ENCODE data around the gene DNAAF1. TPM values are rescaled to one million over a fixed set of nuclear protein-coding genes. Genes with fewer than 3 reads are reported as not detected.

The DNAAF1 gene
- total RNA-seq, 2 experiments from 2014 or later = not detected

GRCh38 chr16:84165746-84166145, 20.6 kb downstream of the DNAAF1 start:
- H3K9me3 Mint-ChIP-seq = no peaks in the 10 kb centered on the region
- no peak overlapping the region for H3K4me3 Mint-ChIP-seq
- CTCF ChIA-PET = interaction anchor here (1.6 kb wide), 1 partner anchor 82 kb away, joined by 4 read pairs; no protein-coding TSS in a partner anchor
- no peak for DNase-seq
- no peak overlapping the region for H3K27ac Mint-ChIP-seq
- POLR2A ChIA-PET = no interaction called here
- intact Hi-C loops (cut with micrococcal nuclease) = loop anchor here (5.0 kb wide), 1 partner anchor 892 kb away; no protein-coding TSS in a partner anchor
- no peaks in the 10 kb centered on the region for H3K36me3 Mint-ChIP-seq
- H3K4me1 Mint-ChIP-seq (ENCODE audit: low read depth) = peaks cover 4% of the 10 kb centered on the region
- peaks cover 31% of the 10 kb centered on the region for H3K27me3 Mint-ChIP-seq

- Mint-ChIP-seq H3K4me3 (no peak overlapping the region), H3K4me1 (ENCODE audit: low read depth) (peaks cover 4% of the 10 kb centered on the region), H3K27me3 (peaks cover 29% of the 10 kb centered on the region), H3K27ac (no peak overlapping the region), H3K9me3 (no peaks in the 10 kb centered on the region), H3K36me3 (no peaks in the 10 kb centered on the region)
- intact Hi-C loops (cut with micrococcal nuclease) = loop anchor here (5.0 kb wide), 1 partner anchor 890 kb away; no protein-coding TSS in a partner anchor
- ChIA-PET POLR2A (interaction anchor here (1.1 to 1.5 kb wide), 4 partner anchors 11 to 82 kb away, joined by 3 to 5 read pairs (median 3); no protein-coding TSS in a partner anchor), CTCF (interaction anchor here (1.2 to 3.0 kb wide), 5 partner anchors 8 to 83 kb away, joined by 4 to 10 read pairs (median 6); partner anchors contain the start of gene TAF1C)
- DNase-seq = peak; percentile 78
Measured at GRCh38 chr16:84166796-84167695, 21.9 kb downstream of the DNAAF1 start.

GRCh38 chr16:84169765-84170310, 24.7 kb downstream of the DNAAF1 start:
- H3K27ac Mint-ChIP-seq = no peak overlapping the region
- peaks cover 24% of the 10 kb centered on the region for H3K27me3 Mint-ChIP-seq
- ChIA-PET POLR2A (interaction anchor here (1.1 kb wide), 1 partner anchor 53 kb away, joined by 3 read pairs; the partner anchor contains the start of gene MBTPS1), CTCF (interaction anchor here (0.7 to 2.3 kb wide), 5 partner anchors 17 to 107 kb away, joined by 3 to 16 read pairs (median 5); partner anchors contain the start of gene TAF1C)
- no peaks in the 10 kb centered on the region for H3K9me3 Mint-ChIP-seq
- intact Hi-C loops (cut with micrococcal nuclease) = loop anchor here (5.0 kb wide), 1 partner anchor 887 kb away; no protein-coding TSS in a partner anchor
- DNase-seq = no peak
- H3K36me3 Mint-ChIP-seq = no peaks in the 10 kb centered on the region
- H3K4me1 Mint-ChIP-seq (ENCODE audit: low read depth) = peaks cover 7% of the 10 kb centered on the region
- H3K4me3 Mint-ChIP-seq = no peak overlapping the region

- CTCF ChIA-PET = interaction anchor here (0.7 to 8.5 kb wide), 14 partner anchors 8 to 110 kb away, joined by 3 to 124 read pairs (median 6); partner anchors contain the start of genes MBTPS1 and TAF1C
- DNase-seq = no peak
- POLR2A ChIA-PET = no interaction called here
- peaks cover 14% of the 10 kb centered on the region for H3K27me3 Mint-ChIP-seq
- H3K36me3 Mint-ChIP-seq = peaks cover 2% of the 10 kb centered on the region
- H3K4me1 Mint-ChIP-seq (ENCODE audit: low read depth) = peaks cover 25% of the 10 kb centered on the region
- H3K4me3 Mint-ChIP-seq = no peak overlapping the region
- H3K27ac Mint-ChIP-seq = no peak overlapping the region
- H3K9me3 Mint-ChIP-seq = no peaks in the 10 kb centered on the region
- intact Hi-C loops (cut with micrococcal nuclease) = loop anchor here (2.0 kb wide), 1 partner anchor 30 kb away; the partner anchor contains the start of genes DNAAF1 and HSDL1
Measured at GRCh38 chr16:84174396-84174795, 29.3 kb downstream of the DNAAF1 start.

- Mint-ChIP-seq H3K4me1 (ENCODE audit: low read depth) (peaks cover 25% of the 10 kb centered on the region), H3K36me3 (peaks cover 2% of the 10 kb centered on the region), H3K9me3 (no peaks in the 10 kb centered on the region), H3K4me3 (no peak overlapping the region), H3K27me3 (peaks cover 6% of the 10 kb centered on the region), H3K27ac (no peak overlapping the region)
- intact Hi-C loops (cut with micrococcal nuclease) = loop anchor here (1.0 to 5.0 kb wide), 5 partner anchors 31 to 91 kb away; partner anchors contain the start of genes DNAAF1, HSDL1 and MBTPS1
- DNase-seq = peak; percentile 79
- CTCF ChIA-PET = interaction anchor here (0.6 to 8.5 kb wide), 25 partner anchors 9 to 219 kb away, joined by 3 to 124 read pairs (median 4); partner anchors contain the start of genes MBTPS1 and TAF1C
- POLR2A ChIA-PET = interaction anchor here (0.8 to 2.2 kb wide), 2 partner anchors 59 to 91 kb away, joined by 4 to 5 read pairs; partner anchors contain the start of gene MBTPS1
Measured at GRCh38 chr16:84175350-84176081, 30.4 kb downstream of the DNAAF1 start.

GRCh38 chr16:84176192-84177053, 31.3 kb downstream of the DNAAF1 start:
- Mint-ChIP-seq H3K27me3 (peaks cover 6% of the 10 kb centered on the region), H3K27ac (no peak overlapping the region), H3K4me3 (no peak overlapping the region), H3K9me3 (no peaks in the 10 kb centered on the region), H3K36me3 (peaks cover 4% of the 10 kb centered on the region), H3K4me1 (ENCODE audit: low read depth) (peaks cover 25% of the 10 kb centered on the region)
- CTCF ChIA-PET = interaction anchor here (0.6 to 8.5 kb wide), 18 partner anchors 8 to 220 kb away, joined by 3 to 124 read pairs (median 4); partner anchors contain the start of genes MBTPS1 and TAF1C
- intact Hi-C loops (cut with micrococcal nuclease) = loop anchor here (1.0 to 5.0 kb wide), 3 partner anchors 11 to 74 kb away; partner anchors contain the start of genes MBTPS1 and TAF1C
- DNase-seq = no peak
- POLR2A ChIA-PET = interaction anchor here (0.8 to 2.2 kb wide), 2 partner anchors 60 to 92 kb away, joined by 4 to 5 read pairs; partner anchors contain the start of gene MBTPS1

- Mint-ChIP-seq H3K4me1 (ENCODE audit: low read depth) (peaks cover 25% of the 10 kb centered on the region), H3K4me3 (no peak overlapping the region), H3K9me3 (no peaks in the 10 kb centered on the region), H3K36me3 (peaks cover 7% of the 10 kb centered on the region), H3K27me3 (peaks cover 5% of the 10 kb centered on the region), H3K27ac (peak overlapping the region; percentile 70)
- ChIA-PET POLR2A (interaction anchor here (0.6 to 1.2 kb wide), 2 partner anchors 11 to 34 kb away, joined by 5 read pairs; no protein-coding TSS in a partner anchor), CTCF (interaction anchor here (0.9 to 8.5 kb wide), 7 partner anchors 10 to 112 kb away, joined by 3 to 124 read pairs (median 6); partner anchors contain the start of genes MBTPS1 and TAF1C)
- intact Hi-C loops (cut with micrococcal nuclease) = loop anchor here (1.0 to 5.0 kb wide), 3 partner anchors 10 to 75 kb away; partner anchors contain the start of genes MBTPS1 and TAF1C
- DNase-seq = peak; percentile 54
Measured at GRCh38 chr16:84177741-84178073, 32.6 kb downstream of the DNAAF1 start.

- peak overlapping the region; percentile 70 for H3K27ac Mint-ChIP-seq
- H3K9me3 Mint-ChIP-seq = no peaks in the 10 kb centered on the region
- ChIA-PET POLR2A (interaction anchor here (0.6 to 1.2 kb wide), 2 partner anchors 11 to 34 kb away, joined by 5 read pairs; no protein-coding TSS in a partner anchor), CTCF (interaction anchor here (0.9 to 8.5 kb wide), 9 partner anchors 9 to 113 kb away, joined by 3 to 124 read pairs (median 5); partner anchors contain the start of genes MBTPS1 and TAF1C)
- peaks cover 5% of the 10 kb centered on the region for H3K27me3 Mint-ChIP-seq
- intact Hi-C loops (cut with micrococcal nuclease) = loop anchor here (5.0 kb wide), 2 partner anchors 61 to 76 kb away; partner anchors contain the start of gene MBTPS1
- no peak for DNase-seq
- peaks cover 25% of the 10 kb centered on the region for H3K4me1 Mint-ChIP-seq (ENCODE audit: low read depth)
- H3K4me3 Mint-ChIP-seq = no peak overlapping the region
- peaks cover 9% of the 10 kb centered on the region for H3K36me3 Mint-ChIP-seq
Measured at GRCh38 chr16:84178146-84178765, 33.1 kb downstream of the DNAAF1 start.

- peaks cover 5% of the 10 kb centered on the region for H3K27me3 Mint-ChIP-seq
- no peak for DNase-seq
- CTCF ChIA-PET = interaction anchor here (0.7 to 8.5 kb wide), 6 partner anchors 8 to 293 kb away, joined by 3 to 124 read pairs (median 6); partner anchors contain the start of gene TAF1C
- peaks cover 9% of the 10 kb centered on the region for H3K36me3 Mint-ChIP-seq
- POLR2A ChIA-PET = no interaction called here
- peaks cover 25% of the 10 kb centered on the region for H3K4me1 Mint-ChIP-seq (ENCODE audit: low read depth)
- H3K9me3 Mint-ChIP-seq = no peaks in the 10 kb centered on the region
- H3K4me3 Mint-ChIP-seq = no peak overlapping the region
- H3K27ac Mint-ChIP-seq = no peak overlapping the region
- intact Hi-C loops (cut with micrococcal nuclease) = loop anchor here (5.0 kb wide), 2 partner anchors 62 to 77 kb away; partner anchors contain the start of gene MBTPS1
Measured at GRCh38 chr16:84178892-84179611, 33.9 kb downstream of the DNAAF1 start.

Data from activated CD4-positive, alpha-beta memory T cell treated with anti-CD3 and anti-CD28 coated beads for 36 hours (primary cell).